GM19043 (cell line): ENCODE measurements around the gene SNX19.
A peak's percentile ranks its signal among the peaks of the same experiment; 100 is the strongest.
"Not testable (repeated sequence)": the region's sequence is repeated elsewhere in the genome, so short reads cannot be mapped to it uniquely, and the experiment has no call there.

Source experiments
- ATAC-seq: cut with Tn5 transposase; IDR thresholded peaks from one replicate; pipeline ENCODE4 v1.9.1; 2021; ENCODE audit warnings: low read depth; ENCODE audit not compliant: unreplicated experiment

SNX19 gene, protein sequence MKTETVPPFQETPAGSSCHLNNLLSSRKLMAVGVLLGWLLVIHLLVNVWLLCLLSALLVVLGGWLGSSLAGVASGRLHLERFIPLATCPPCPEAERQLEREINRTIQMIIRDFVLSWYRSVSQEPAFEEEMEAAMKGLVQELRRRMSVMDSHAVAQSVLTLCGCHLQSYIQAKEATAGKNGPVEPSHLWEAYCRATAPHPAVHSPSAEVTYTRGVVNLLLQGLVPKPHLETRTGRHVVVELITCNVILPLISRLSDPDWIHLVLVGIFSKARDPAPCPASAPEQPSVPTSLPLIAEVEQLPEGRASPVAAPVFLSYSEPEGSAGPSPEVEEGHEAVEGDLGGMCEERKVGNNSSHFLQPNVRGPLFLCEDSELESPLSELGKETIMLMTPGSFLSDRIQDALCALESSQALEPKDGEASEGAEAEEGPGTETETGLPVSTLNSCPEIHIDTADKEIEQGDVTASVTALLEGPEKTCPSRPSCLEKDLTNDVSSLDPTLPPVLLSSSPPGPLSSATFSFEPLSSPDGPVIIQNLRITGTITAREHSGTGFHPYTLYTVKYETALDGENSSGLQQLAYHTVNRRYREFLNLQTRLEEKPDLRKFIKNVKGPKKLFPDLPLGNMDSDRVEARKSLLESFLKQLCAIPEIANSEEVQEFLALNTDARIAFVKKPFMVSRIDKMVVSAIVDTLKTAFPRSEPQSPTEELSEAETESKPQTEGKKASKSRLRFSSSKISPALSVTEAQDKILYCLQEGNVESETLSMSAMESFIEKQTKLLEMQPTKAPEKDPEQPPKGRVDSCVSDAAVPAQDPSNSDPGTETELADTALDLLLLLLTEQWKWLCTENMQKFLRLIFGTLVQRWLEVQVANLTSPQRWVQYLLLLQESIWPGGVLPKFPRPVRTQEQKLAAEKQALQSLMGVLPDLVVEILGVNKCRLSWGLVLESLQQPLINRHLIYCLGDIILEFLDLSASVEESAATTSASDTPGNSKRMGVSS

DNA sequence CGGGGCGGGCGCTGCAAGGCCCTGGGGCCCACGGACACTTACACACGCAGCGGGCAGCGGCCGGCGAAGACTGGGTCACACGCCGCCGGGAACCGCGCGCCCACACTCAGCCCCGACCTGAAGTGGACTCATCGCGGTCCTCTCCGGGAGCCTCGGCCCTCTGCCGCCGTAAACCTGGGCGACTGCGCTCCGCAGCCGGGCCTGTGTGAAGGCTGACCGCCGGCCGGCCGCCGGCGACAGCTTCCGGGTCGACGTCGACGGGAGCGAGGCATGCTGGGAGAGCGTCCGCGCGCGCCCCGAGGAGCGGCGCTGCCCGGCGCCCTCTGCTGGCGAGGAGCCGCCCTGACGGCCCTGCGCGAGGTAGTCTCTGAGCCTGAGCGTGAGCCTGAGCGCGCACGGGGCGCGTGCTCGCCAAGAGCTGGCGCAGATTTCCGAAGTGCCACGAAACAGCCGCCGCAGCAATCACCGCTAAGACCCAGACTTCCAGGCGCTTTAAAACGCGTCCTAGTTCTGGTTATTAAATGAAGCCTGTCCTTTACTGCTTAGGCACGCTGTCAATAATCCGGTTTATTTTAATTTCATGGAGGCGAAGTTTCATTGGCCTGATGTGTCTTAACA, at the start of gene SNX19:
TSS of gene SNX19 (minus strand) at position 242 of the 618 bp plus-strand sequence. CDS start 540 bp downstream, outside the sequence.
- ATAC-seq = peak; percentile 99

DNA sequence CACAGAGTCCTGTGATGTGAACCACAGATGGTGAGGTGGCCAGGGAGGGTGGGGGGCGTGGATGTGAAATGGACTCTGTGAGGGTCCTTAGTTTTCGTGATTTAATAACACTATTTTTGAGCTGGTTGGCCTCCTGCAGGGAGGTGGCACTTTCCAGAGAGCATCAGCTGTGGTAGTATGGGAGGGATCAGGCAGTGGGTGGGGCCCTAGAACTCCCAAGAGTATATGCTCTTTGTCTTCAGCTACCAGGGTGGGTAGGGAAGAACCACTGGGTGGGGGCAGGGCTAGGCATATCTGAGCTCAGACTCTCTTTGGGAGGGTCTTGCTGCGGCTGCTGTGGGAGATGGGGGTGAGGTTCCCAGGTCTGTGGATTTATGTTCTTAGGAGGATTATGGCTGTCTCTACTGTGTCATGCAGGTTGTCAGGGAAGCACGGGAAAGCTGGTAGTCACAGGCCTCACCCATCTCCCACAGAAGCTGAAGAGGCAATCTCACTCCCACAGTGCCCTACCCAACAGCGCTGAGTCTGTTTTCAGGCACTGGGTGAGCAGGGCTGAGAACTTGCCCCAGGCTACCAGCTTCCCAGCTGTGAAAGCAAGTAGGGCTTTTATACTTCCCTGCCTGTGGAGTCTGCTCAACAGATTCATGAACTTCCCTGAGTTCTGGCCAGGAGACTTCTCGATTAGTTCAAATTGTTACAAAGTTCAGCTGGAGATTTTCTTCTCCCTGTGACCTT, 47.9 kb upstream of the SNX19 start:
- ATAC-seq = no peak

DNA sequence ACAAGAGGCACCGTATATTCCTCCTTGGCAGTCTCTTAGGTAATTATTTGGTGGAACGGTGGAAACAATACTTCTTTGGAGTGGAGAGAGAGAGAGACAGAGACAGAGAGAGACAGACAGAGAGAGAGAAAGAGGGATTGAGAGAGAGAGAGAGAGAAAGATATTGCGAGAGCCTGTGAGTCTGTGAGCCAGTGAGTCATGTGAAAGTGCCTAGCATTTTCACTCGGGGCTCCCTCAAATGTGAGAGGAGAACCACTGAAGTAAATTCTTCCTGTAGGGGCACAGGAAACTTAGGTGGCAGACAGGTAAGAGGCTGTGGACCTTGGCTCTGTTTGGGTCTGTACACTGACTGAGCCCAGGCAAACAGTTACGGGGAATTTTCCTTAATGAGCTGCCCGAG, 31.6 kb upstream of the SNX19 start:
- ATAC-seq = no peak

DNA sequence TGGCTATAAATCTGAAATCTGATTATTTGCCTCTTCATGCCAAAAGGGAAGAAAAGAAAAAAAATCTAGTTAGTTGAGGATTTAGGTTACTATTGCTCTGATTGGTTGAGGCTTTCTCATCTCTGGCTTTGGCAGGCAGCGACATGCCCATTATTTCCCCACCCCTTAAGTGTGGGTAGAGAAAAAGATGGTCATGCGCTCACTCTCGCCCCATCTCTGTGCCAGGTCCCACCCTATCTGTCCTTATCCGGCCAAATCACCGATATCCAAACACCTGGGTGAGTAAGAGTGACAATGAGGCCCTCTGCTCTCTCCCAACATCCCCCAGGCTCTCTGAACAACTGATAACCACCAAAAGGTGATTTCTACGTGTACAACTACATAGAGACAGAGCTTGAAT, 31.2 kb upstream of the SNX19 start:
- no peak for ATAC-seq

DNA sequence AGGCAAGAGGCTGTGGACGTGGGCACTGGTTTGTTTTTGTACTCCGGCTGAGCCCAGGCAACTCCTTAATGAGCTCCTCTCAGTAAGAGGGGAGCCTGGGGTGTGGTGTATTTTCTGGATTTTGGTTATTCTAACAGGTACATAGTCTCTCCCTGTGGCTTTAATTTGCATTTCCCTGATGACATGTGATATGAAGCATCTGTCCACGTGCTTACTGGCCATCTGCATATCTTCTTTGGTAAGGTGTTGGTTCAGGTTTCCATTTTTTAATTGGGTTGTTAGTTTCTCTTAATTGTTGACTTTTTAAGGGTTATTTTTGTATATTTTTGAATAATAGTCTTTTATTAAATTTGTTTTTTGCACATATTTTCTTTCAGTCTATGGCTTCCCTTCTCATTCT, 30.8 kb upstream of the SNX19 start:
- no peak for ATAC-seq

DNA sequence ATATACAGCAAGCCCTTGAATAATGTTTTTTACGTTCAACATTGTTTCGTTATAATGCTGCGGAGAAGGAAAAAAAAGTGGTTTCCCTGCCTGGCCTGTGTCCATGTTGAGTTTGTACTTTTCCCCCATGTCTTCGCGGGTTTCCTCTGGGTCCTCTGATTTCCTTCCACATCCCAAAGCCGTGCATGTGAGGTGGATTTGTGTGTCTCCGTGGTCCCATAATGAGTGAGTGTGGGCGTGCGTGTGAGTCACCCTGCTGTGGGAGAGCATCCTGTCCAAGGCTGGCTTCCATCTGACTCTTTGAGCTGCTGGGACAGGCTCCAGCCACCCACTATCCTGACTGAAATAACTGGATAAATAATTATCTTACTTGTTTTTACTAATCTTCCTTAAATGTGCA, 29.6 kb upstream of the SNX19 start:
- no peak for ATAC-seq

DNA sequence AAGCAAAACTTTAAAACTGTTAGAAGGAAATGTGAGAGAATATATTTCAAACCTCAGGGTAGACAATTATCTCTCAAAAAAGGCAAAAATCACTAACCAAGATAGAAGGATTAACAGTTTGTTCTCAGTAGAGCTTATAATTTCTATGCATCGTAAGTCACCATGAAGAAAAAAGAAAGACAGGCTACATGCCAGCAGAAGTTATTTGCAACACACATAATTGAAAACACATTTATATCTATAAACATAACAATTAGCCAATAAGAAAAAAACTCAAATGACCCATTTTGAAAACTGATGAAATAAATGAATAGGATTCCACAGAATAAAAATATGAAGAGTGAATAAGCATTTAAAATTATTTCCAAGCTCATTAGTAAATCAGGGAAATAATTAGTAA, 24.4 kb upstream of the SNX19 start:
- no peak for ATAC-seq

DNA sequence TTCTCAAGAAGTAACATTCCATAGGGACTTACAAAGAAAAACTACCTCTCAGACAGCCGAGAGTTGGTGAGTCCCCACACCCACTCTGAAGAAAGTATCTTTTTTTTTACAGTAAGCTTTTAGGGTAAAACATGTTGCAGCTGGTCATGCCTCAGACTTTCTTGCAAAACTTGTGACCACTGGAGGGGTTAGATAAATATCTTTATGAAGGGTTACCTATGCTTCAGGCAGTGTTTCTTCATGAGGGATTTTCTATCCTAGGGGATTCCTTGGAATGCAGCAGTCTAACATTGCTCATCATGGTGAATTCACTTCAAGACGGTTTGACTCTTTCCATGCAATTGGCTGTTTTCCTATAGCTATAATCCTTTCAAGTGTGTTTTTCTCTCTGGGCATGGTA, 20.8 kb upstream of the SNX19 start:
- ATAC-seq = no peak

DNA sequence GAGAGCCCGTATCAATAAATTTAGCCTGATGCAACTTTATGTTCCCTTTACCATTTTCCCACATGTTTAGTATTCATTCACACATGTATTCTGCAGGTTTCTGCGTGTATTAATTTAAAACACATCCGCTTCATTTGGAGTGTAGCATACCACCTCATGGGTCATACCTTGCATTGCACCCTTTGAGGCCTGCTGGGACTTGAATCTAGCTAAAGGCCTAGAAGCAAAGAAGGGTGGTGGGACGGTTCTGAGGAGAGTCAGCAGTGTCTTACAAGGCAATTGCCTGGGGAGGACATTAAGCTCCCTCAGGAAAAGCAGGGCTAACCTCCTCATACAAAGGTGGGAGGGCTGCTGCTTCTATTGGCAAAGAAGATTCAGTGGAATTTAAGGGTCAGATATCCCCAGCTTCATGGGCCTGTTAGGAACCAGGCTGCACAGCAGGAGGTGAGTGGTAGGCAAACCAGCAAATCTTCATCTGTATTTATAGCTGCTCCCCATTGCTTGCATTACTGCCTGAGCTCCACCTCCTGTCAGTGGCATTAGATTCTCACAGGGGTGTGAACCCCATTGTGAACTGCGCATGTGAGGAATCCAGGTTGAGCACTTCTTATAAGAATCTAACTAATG, 15.9 kb upstream of the SNX19 start:
- no peak for ATAC-seq

DNA sequence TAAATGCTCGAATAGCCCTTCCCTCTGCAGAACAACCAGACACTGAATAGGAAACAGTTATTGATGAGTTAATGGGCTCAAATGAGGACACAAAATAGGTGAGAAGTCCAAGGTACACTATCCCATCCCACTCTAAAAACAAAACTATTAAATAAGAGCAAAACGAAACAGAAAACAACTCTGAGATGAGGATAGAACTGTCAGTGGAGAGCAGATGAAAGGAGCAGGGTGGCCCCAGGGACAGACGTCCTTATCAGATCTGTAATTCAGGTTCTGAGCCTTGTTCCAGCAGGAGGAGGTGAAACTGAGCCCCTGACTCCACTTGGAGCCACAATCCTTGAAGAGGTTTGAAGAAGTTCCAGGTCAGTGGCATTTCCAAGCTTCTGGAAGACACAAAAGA, 8.5 kb upstream of the SNX19 start:
- no peak for ATAC-seq

DNA sequence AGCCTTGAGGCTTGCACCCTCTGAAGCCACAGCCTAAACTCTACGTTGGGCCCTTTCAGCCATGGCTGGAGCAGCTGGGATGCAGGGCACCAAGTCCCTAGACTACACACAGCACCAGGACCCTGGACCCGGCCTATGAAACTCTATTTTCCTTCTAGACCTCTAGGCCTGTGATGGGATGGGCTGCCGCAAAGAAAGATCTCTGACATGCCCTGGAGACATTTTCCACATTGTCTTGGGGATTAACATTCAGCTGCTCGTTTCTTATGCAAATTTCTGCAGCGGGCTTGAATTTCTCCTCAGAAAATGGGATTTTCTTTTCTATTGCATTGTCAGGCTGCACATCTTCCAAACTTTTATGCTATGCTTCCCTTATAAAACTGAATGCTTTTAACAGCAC, 4.3 kb upstream of the SNX19 start:
- not testable (repeated sequence) for ATAC-seq

DNA sequence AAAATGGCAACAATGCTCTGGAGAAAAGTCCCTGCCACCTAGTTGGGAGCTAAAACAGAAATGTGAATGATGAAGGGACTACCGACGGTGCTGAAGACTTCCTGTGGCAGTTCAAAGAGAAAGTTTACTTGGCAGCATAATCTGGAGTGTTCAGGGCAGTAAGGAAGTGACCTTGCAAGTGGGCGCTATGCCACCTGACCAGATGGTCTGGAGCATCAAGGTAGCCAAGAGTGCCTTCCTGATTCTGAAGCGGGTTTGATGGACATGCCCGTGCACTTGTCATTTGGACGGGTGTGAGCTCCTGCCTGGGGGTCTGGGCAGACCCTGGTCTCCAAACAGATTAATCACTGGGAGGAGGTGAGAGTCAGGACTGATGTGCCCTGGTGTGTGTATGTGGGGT, 1.8 kb upstream of the SNX19 start:
- ATAC-seq = no peak

DNA sequence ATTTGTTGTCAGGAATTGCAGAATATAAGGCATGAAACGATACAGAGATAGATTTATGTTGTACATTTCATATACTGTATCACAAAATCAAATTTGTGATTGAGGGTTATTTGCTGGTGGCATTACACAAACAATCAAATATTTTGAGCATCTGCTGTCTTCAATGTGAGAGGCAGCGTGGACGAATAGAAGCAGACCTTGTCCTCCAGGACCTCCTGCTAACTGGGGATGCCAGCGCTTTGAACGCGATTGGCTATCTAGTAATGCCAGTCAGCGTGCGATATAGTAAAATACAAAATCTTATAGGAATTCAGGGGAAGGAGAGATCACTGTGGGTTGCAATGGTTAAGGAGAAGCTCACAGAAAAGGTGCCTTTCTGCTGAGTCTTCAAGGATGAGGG, 631 bp upstream of the SNX19 start:
- ATAC-seq = no peak

DNA sequence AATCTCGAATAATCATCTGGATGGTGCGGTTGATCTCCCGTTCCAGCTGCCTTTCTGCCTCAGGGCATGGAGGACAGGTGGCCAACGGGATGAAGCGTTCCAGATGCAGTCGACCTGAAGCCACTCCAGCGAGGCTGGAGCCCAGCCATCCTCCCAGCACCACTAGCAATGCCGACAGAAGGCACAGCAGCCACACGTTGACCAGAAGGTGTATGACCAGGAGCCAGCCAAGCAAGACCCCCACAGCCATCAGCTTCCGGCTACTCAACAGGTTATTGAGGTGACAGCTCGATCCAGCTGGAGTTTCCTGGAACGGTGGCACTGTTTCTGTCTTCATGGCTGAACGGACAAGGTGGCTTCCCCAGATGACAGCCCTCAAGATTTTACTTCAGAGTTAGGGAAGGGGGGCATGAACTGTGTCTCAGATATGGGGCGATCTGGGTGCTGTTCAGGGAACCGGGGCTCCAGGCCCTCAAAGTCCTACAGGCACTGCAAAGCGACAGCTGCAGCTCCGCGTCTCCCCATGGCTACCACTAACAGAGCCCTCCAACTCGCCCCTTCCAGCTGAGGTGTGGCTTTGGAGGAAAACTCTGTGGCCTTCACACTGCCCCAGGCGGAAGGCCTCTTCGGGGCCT, 559 bp downstream of the SNX19 start:
- ATAC-seq = peak; percentile 1

DNA sequence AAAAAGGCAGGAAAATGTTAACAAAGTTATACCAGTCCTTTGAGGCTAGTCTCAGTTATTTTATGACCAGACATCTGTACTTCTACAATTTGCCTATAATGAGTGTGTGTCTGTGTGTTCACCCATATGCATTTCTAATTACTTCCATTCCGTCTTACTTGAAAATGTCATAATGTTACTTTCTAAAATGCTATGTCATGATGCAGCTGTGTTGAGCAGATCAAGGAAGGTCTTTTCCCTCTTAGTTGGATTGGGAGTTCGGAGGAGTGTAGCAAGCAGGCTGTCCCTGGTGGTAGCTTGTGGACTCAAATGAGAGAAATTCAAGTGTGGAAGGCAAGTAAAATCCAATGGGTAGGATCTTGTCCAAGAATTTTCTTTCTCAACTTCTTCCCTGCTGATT, 3.0 kb downstream of the SNX19 start:
- no peak for ATAC-seq

DNA sequence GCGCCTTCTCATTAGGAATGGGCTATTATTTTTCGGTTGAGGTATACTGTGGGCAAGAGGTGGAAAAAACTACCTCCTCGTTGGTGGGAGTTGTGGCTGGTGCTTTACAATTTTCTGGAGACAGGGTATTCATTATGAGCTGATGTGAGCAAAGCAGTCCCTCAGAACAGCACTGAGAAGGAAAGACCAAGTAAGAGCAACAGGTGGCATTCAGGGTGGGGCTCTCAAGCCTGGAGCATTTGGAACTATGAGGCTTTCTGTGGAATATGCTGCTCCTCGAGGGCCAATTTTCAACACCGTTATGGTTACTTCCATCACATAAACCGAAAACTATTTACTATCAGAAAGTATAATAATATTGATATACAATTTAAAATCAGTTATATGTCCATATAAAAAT, 3.7 kb downstream of the SNX19 start:
- ATAC-seq = no peak

DNA sequence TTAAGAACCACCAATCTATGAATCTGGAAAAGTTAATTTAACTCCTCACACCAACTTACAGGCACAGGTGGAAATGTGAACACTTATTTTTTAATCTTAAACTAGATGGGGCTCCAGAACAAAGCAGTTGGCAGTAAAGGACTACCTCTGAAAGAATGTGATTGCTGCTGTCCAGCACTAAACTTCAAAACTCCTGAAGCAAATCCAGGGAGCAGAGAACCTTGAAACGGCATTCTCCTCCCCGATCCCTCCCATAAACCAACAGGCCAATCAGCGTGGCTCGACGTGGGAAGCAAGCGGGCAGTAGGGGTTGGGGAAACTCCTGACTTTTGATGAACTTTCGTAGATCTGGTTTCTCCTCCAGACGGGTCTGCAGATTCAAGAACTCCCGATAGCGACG, 5.0 kb downstream of the SNX19 start:
- ATAC-seq = no peak

DNA sequence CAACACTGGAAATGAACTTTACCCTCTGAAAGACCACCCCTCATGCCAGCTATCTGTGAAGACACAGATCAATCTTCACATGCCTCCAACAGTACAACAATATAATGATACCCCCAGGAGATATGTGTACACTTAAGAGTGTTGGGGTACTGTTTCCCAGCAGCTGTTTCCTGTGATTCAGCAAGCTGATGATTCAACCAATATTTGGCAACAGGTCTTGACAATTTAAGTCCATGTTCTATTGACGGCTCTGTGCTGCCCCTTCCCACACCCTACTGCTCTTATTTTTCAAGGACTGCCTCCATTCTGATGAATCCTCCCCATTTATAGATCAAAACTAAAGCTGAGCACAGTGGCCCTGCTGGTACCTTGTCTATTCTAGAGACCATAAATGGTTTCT, 6.6 kb downstream of the SNX19 start:
- no peak for ATAC-seq

DNA sequence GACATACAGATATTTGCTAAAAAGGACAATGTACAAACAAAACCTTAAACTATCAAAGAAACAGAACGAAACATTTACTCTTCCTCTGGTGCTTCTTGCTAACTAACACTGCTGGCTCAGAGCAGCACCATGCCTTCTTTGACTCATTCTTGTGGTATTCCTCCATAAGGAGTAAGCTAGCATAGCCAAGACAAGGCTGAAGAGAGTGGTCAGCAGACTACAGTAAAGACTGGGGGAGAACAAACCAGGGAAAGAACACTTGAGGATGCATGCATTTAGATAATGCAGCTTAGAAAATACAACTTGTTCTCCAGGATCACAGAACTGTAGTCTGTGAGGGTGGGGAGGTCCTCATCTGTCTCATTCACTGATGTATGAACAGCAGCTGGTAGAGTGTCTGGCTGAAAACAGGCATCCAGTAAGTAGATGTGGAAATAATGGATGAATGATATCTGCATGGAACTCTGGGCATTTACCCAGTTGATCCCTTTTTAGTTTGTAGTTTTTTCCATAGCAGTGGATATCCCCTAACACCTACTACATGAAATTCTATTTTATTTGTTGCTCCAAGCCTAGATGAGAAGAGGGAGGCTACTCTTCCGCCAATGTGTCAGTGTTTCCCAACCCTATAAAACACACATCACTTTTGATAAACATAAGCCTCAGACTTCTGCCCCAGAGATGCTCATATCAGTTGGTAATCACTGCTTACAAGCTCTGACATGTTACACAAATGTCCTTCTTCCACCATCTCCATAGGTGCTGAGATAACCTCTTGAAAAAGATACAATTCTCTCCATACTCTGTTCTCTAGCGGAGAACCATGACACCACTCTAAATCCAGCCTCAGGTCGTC, 7.3 kb downstream of the SNX19 start:
- no peak for ATAC-seq
